ENCODE measurements around the gene POU3F3. TPM values are rescaled to one million over a fixed set of nuclear protein-coding genes. Genes with fewer than 3 reads are reported as not detected.

The POU3F3 gene
- total RNA-seq, 1 experiment from 2014 or later, result 0.36 TPM

DNA sequence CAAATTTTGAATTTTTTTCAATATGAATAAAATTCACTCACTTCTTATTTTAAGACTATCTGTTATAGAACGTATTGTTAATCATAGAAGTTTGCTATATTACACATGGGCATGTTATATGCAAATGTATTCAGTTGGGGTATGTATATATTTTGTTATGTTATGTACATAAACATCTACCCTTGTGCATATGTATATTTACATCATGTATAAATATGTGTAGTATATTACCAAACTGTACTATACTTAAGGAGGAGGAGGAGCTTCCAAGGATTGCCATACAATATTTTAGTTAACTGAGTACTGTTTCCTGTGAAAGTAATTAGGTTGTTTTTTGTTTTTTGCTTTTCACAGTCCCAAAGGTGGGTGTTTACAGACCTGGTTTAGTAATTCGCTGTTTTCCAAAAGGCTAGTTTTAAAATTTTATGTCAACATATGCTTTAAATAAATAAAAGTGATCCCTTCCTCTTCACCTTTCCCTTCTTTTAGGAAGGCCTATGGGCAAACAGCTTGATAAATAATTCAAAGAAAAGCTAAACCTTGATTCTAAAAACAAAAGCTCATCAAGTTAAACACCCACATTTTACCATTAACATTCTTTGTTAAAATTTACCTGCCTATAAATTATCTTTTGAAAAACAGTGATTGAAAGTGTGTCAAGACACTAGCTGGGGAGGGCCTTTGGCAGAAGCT lies 12.9 kb upstream of the POU3F3 start:
- no peaks in the 10 kb centered on the region for H3K9me3 ChIP-seq (ENCODE audit: control insufficient read depth, insufficient read depth, low read depth, low read length)
- in situ Hi-C loops (cut with HindIII; ENCODE audit: low pct_unique_long_range_greater_than_20kb, low sequenced_read_pairs), result no loop called here
- no peaks in the 10 kb centered on the region for H3K36me3 ChIP-seq (ENCODE audit: control insufficient read depth, insufficient read depth, low read length)
- TF ChIP-seq TCF7L2 (IDR thresholded peaks at IDR 0.05; ENCODE audit: low read depth, low read length) (no peak), POLR2AphosphoS5 (IDR thresholded peaks at IDR 0.05; ENCODE audit: low read depth, low read length) (no peak), SIN3A (IDR thresholded peaks at IDR 0.05; ENCODE audit: borderline replicate concordance, insufficient read depth, low read depth, low read length) (no peak)
- TF ChIP-seq, protein P1, sequence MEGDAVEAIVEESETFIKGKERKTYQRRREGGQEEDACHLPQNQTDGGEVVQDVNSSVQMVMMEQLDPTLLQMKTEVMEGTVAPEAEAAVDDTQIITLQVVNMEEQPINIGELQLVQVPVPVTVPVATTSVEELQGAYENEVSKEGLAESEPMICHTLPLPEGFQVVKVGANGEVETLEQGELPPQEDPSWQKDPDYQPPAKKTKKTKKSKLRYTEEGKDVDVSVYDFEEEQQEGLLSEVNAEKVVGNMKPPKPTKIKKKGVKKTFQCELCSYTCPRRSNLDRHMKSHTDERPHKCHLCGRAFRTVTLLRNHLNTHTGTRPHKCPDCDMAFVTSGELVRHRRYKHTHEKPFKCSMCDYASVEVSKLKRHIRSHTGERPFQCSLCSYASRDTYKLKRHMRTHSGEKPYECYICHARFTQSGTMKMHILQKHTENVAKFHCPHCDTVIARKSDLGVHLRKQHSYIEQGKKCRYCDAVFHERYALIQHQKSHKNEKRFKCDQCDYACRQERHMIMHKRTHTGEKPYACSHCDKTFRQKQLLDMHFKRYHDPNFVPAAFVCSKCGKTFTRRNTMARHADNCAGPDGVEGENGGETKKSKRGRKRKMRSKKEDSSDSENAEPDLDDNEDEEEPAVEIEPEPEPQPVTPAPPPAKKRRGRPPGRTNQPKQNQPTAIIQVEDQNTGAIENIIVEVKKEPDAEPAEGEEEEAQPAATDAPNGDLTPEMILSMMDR (IDR thresholded peaks at IDR 0.05), result no peak
- ATAC-seq (no peak), DNase-seq (ENCODE audit: low read depth, low spot score) (no peak)
- BruUV-seq (replicated peaks), result no TSS peak
- H3K4me1 ChIP-seq (ENCODE audit: control insufficient read depth, insufficient read depth, low read length), result peaks cover 3% of the 10 kb centered on the region; the same call in 1 of the 2 replicates
- ChIA-PET CTCF (no interaction called here), POLR2A (no interaction called here)
- H3K27me3 ChIP-seq (ENCODE audit: control insufficient read depth, insufficient read depth, low read length), result peaks cover 14% of the 10 kb centered on the region
- no peak overlapping the region for H3K4me3 ChIP-seq (ENCODE audit: low read depth in 2 of 2, low read length in 2 of 2)
- intact Hi-C loops (cut with micrococcal nuclease; ENCODE audit: unreplicated experiment), result no loop called here
- H3K27ac ChIP-seq (ENCODE audit: low read length), result no peak overlapping the region

DNA sequence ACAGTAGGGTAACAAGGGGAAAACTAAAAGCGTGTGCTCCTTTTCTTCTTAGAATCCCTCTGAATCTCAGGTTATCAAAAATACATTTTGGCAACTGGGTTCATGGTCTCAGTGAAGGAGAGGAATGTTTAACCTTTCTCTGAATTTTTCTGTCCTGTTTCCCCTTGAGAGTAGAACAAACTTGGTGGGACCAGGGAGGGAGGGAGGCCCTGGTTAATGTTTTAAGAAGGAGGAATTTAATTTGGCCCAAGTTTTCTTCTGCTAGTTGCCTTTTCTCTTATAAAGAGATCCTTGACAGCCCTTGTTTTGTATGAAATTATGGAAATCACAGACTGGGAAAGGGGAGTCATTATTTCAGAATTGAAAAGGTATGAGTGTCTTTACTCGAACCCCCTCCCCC lies 12.2 kb upstream of the POU3F3 start:
- TF ChIP-seq POLR2AphosphoS5 (IDR thresholded peaks at IDR 0.05; ENCODE audit: low read depth, low read length), result no peak
- no peak for TF ChIP-seq TCF7L2 (IDR thresholded peaks at IDR 0.05; ENCODE audit: low read depth, low read length)
- TF ChIP-seq, protein P1 (IDR thresholded peaks at IDR 0.05), result no peak
- no peak for TF ChIP-seq SIN3A (IDR thresholded peaks at IDR 0.05; ENCODE audit: borderline replicate concordance, insufficient read depth, low read depth, low read length)
- intact Hi-C loops (cut with micrococcal nuclease; ENCODE audit: unreplicated experiment), result no loop called here
- CTCF ChIA-PET, result no interaction called here

DNA sequence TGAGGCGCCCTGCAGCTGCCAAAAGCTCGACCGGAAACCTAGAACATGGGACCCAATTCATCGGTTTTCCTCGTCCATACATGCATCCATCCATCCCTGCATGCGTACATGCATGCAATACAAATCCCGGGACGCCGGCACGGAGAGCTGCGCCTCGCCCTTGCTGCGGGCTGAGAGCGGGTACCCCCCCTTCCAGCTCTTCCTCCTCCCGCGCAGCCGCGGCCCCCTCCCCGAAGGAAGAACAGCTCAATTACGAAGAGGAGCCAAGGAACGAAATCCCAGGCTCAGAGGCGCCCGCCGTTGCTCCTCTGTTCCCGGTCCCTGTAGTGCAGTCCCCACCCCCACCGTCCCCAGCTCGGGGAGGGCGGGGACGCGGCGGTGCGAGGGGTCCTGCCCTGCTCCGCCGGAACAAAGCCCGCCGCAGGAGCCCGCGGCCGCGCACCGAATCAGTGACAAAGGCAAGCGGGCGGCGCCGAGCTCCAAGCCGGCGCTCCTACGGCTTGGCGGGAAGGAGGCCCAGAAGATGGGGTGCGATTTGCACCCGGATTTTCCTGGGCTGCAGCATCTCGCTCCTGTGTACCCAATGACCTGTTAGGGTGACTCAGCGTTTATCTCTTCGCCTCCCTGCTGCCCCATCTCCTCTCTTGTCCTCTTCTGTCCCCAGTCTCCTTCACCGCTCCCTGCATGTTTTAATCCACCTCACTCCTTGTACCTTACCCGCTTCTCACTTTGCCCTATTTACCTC lies 8.9 kb upstream of the POU3F3 start:
- in situ Hi-C loops (cut with HindIII; ENCODE audit: low pct_unique_long_range_greater_than_20kb, low sequenced_read_pairs), result no loop called here
- H3K4me3 ChIP-seq (ENCODE audit: low read depth in 2 of 2, low read length in 2 of 2), result peak overlapping the region; percentile 24 to 26
- ChIA-PET POLR2A (no interaction called here), CTCF (interaction anchor here (0.5 to 0.6 kb wide), 2 partner anchors 150 to 662 kb away, joined by 4 read pairs; no protein-coding TSS in a partner anchor)
- no TSS peak for BruUV-seq (replicated peaks)
- peaks cover 3% of the 10 kb centered on the region; the same call in 1 of the 2 replicates for H3K4me1 ChIP-seq (ENCODE audit: control insufficient read depth, insufficient read depth, low read length)
- ATAC-seq (peak; percentile 55), DNase-seq (ENCODE audit: low read depth, low spot score) (no peak)
- H3K27ac ChIP-seq (ENCODE audit: low read length), result no peak overlapping the region
- H3K36me3 ChIP-seq (ENCODE audit: control insufficient read depth, insufficient read depth, low read length), result no peaks in the 10 kb centered on the region
- intact Hi-C loops (cut with micrococcal nuclease; ENCODE audit: unreplicated experiment), result no loop called here
- TF ChIP-seq TCF7L2 (IDR thresholded peaks at IDR 0.05; ENCODE audit: low read depth, low read length), result no peak
- TF ChIP-seq, protein P1 (IDR thresholded peaks at IDR 0.05), result no peak
- TF ChIP-seq, protein P2, sequence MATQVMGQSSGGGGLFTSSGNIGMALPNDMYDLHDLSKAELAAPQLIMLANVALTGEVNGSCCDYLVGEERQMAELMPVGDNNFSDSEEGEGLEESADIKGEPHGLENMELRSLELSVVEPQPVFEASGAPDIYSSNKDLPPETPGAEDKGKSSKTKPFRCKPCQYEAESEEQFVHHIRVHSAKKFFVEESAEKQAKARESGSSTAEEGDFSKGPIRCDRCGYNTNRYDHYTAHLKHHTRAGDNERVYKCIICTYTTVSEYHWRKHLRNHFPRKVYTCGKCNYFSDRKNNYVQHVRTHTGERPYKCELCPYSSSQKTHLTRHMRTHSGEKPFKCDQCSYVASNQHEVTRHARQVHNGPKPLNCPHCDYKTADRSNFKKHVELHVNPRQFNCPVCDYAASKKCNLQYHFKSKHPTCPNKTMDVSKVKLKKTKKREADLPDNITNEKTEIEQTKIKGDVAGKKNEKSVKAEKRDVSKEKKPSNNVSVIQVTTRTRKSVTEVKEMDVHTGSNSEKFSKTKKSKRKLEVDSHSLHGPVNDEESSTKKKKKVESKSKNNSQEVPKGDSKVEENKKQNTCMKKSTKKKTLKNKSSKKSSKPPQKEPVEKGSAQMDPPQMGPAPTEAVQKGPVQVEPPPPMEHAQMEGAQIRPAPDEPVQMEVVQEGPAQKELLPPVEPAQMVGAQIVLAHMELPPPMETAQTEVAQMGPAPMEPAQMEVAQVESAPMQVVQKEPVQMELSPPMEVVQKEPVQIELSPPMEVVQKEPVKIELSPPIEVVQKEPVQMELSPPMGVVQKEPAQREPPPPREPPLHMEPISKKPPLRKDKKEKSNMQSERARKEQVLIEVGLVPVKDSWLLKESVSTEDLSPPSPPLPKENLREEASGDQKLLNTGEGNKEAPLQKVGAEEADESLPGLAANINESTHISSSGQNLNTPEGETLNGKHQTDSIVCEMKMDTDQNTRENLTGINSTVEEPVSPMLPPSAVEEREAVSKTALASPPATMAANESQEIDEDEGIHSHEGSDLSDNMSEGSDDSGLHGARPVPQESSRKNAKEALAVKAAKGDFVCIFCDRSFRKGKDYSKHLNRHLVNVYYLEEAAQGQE (IDR thresholded peaks at IDR 0.05; ENCODE audit: insufficient read depth in 1 of 2, low read depth in 2 of 2, low read length in 1 of 2), result no peak
- TF ChIP-seq SIN3A (IDR thresholded peaks at IDR 0.05; ENCODE audit: borderline replicate concordance, insufficient read depth, low read depth, low read length), result no peak
- no peak for TF ChIP-seq POLR2AphosphoS5 (IDR thresholded peaks at IDR 0.05; ENCODE audit: low read depth, low read length)
- peaks cover 40% of the 10 kb centered on the region for H3K27me3 ChIP-seq (ENCODE audit: control insufficient read depth, insufficient read depth, low read length)
- no peaks in the 10 kb centered on the region for H3K9me3 ChIP-seq (ENCODE audit: control insufficient read depth, insufficient read depth, low read depth, low read length)

More for the DNA sequence above, 12.2 kb upstream of the POU3F3 start:
- H3K36me3 ChIP-seq (ENCODE audit: control insufficient read depth, insufficient read depth, low read length), result no peaks in the 10 kb centered on the region
- no peak overlapping the region for H3K27ac ChIP-seq (ENCODE audit: low read length)
- POLR2A ChIA-PET, result no interaction called here
- in situ Hi-C loops (cut with HindIII; ENCODE audit: low pct_unique_long_range_greater_than_20kb, low sequenced_read_pairs), result no loop called here
- no peak overlapping the region for H3K4me3 ChIP-seq (ENCODE audit: low read depth in 2 of 2, low read length in 2 of 2)
- H3K4me1 ChIP-seq (ENCODE audit: control insufficient read depth, insufficient read depth, low read length), result peaks cover 3% of the 10 kb centered on the region; the same call in 1 of the 2 replicates
- no peak for ATAC-seq
- no peak for DNase-seq (ENCODE audit: low read depth, low spot score)
- H3K27me3 ChIP-seq (ENCODE audit: control insufficient read depth, insufficient read depth, low read length), result peaks cover 18% of the 10 kb centered on the region
- H3K9me3 ChIP-seq (ENCODE audit: control insufficient read depth, insufficient read depth, low read depth, low read length), result no peaks in the 10 kb centered on the region
- no TSS peak for BruUV-seq (replicated peaks)

All from Panc1 (cell line).